DOHH2 (cell line): ENCODE results near the gene NAA10.

Experiments used
- H3F3A ChIP-seq: fragments of 200-600 bp; sonication (generic), shearing (Covaris generic); 2 replicates; pipeline ENCODE4 v1.6.0; 2016; ENCODE audit warnings: antibody characterized with exemption, mild to moderate bottlenecking; ENCODE audit not compliant: control insufficient read depth, insufficient read depth
- H3K27ac ChIP-seq: fragments of 200-600 bp; sonication (generic); 2 replicates; pipeline ENCODE4 v1.5.1; 2014; ENCODE audit warnings: low read depth, mild to moderate bottlenecking, low read length, moderate library complexity
- H3K27me3 ChIP-seq: fragments of 200-600 bp; sonication (generic); 2 replicates; pipeline ENCODE4 v1.6.1; 2014; ENCODE audit warnings: mild to moderate bottlenecking, low read length, mixed read lengths; ENCODE audit not compliant: control insufficient read depth
- H3K36me3 ChIP-seq: fragments of 200-600 bp; sonication (generic); 2 replicates; pipeline ENCODE4 v1.6.1; 2014; ENCODE audit warnings: mild to moderate bottlenecking, low read length, moderate library complexity, mixed read lengths; ENCODE audit not compliant: control insufficient read depth
- H3K4me1 ChIP-seq: fragments of 200-600 bp; sonication (generic); 2 replicates; pipeline ENCODE4 v1.6.1; 2014; ENCODE audit warnings: mild to moderate bottlenecking, low read length, mixed read lengths; ENCODE audit not compliant: control insufficient read depth
- H3K4me2 ChIP-seq: fragments of 200-600 bp; sonication (generic); 2 replicates; pipeline ENCODE4 v1.6.0; 2014; ENCODE audit warnings: mild to moderate bottlenecking, low read length, moderate library complexity
- H3K4me3 ChIP-seq: fragments of 200-600 bp; sonication (generic); 2 replicates; pipeline ENCODE4 v1.5.1; 2014; ENCODE audit warnings: mild to moderate bottlenecking, low read length, mixed read lengths
- H3K79me2 ChIP-seq: fragments of 200-600 bp; sonication (generic); 2 replicates; pipeline ENCODE4 v1.6.1; 2014; ENCODE audit warnings: mild to moderate bottlenecking, low read length, mixed read lengths; ENCODE audit not compliant: control insufficient read depth
- H3K9me2 ChIP-seq: fragments of 200-600 bp; sonication (generic); replicated peaks from 2 replicates; pipeline ENCODE4 v1.6.1; 2014; ENCODE audit warnings: mild to moderate bottlenecking, low read length, mixed read lengths; ENCODE audit not compliant: control insufficient read depth
- H3K9me3 ChIP-seq: fragments of 200-600 bp; sonication (generic); 2 replicates; pipeline ENCODE4 v1.6.1; 2014; ENCODE audit warnings: antibody characterized with exemption, low read length, mixed read lengths; ENCODE audit not compliant: control insufficient read depth, insufficient read depth
- H4K20me1 ChIP-seq: fragments of 200-600 bp; sonication (generic); 2 replicates; pipeline ENCODE4 v1.6.0; 2014; ENCODE audit warnings: low read depth, mild to moderate bottlenecking, antibody characterized with exemption, low read length, moderate library complexity; ENCODE audit not compliant: control insufficient read depth, insufficient read depth
- EZH2phosphoT487 ChIP-seq: fragments of 200-600 bp; sonication (generic); IDR thresholded peaks from 2 replicates; pipeline ENCODE4 v1.6.1; 2017; ENCODE audit warnings: borderline replicate concordance, mild to moderate bottlenecking, antibody characterized with exemption, low read length, moderate library complexity, mixed read lengths
- TF ChIP-seq, protein P1 (sequence below): fragments of 200-600 bp; sonication (generic); IDR thresholded peaks from one replicate; pipeline ENCODE4 v1.5.1; 2014; ENCODE audit warnings: antibody characterized with exemption, mild to moderate bottlenecking, low read depth, low read length; ENCODE audit not compliant: poor library complexity, severe bottlenecking

NAA10 gene

DNA sequence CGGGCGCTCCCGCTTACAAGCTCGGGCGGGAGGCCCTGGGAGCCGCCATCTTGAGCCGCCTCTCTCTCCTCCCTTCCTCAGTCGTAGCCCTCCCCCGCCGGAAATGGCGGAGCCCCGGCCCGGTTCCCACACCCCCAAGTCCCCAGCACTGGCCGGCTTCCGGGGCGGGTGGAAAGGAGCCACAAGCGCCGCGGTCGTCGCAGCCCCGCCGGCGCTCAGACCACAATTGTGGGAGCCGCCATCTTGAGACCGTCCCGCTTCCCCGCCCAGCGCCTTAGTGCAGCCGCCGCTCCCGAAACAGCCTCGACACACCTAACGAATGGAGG is 36.2 kb upstream of the NAA10 start:
- peaks cover 74% of the 10 kb centered on the region for H3K79me2 ChIP-seq
- no peak for TF ChIP-seq EZH2phosphoT487
- TF ChIP-seq, protein P1, sequence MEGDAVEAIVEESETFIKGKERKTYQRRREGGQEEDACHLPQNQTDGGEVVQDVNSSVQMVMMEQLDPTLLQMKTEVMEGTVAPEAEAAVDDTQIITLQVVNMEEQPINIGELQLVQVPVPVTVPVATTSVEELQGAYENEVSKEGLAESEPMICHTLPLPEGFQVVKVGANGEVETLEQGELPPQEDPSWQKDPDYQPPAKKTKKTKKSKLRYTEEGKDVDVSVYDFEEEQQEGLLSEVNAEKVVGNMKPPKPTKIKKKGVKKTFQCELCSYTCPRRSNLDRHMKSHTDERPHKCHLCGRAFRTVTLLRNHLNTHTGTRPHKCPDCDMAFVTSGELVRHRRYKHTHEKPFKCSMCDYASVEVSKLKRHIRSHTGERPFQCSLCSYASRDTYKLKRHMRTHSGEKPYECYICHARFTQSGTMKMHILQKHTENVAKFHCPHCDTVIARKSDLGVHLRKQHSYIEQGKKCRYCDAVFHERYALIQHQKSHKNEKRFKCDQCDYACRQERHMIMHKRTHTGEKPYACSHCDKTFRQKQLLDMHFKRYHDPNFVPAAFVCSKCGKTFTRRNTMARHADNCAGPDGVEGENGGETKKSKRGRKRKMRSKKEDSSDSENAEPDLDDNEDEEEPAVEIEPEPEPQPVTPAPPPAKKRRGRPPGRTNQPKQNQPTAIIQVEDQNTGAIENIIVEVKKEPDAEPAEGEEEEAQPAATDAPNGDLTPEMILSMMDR = no peak
- H3K9me2 ChIP-seq = no peaks in the 10 kb centered on the region
- H3K4me2 ChIP-seq = peak overlapping the region; percentile 68
- H3K27me3 ChIP-seq = no peaks in the 10 kb centered on the region
- H3K9me3 ChIP-seq = no peaks in the 10 kb centered on the region
- H3K36me3 ChIP-seq = peaks cover 52% of the 10 kb centered on the region
- peaks cover 7% of the 10 kb centered on the region for H4K20me1 ChIP-seq
- 0 out of 2 replicates have a peak, but pooled peaks cover 3% of the 10 kb centered on the region for H3F3A ChIP-seq
- H3K27ac ChIP-seq = peak overlapping the region; percentile 96
- H3K4me1 ChIP-seq = peaks cover 44% of the 10 kb centered on the region
- H3K4me3 ChIP-seq = peak overlapping the region; percentile 94

DNA sequence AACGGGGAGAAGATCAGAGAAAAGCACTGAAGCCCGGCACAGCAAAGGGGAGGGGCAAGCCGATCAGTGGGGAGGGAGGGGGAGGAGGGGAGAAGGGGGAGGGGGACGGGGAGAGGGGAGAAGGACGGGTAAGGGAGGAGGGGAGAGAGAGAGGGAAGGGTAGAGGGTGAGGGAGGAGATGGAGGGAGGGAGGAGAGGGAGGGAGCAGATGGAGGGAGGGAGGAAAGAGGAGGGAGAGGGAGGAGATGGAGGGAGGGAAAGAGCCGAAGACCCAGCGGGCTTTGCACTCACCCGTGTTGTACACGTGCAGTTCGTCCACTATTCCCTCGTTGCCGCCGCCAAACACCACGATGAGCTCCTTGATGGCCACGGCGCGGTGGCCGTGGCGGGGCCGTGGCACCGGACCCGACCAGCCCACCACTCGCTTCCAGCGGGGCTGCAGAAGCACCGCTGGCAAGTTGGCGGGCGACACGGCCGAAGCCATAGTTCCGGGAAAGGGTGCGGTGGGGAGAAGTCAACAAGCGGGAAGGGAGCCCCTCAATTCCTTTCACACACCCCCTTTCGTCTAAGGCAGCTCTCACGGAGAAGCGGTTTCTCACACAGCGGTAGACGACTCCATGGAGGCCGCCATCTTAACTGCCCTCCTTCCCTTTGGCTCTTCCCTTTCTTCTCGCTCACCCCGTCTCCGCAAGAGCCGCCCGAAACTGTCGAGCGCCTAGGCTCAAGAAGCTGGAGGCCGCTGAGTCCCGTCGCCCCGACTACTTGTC is 35.7 kb upstream of the NAA10 start:
- H3K36me3 ChIP-seq = peaks cover 57% of the 10 kb centered on the region
- H3K4me3 ChIP-seq = peak overlapping the region; percentile 94
- H3K9me3 ChIP-seq = no peaks in the 10 kb centered on the region
- H3K4me1 ChIP-seq = peaks cover 46% of the 10 kb centered on the region
- TF ChIP-seq, protein P1 = no peak
- no peak for TF ChIP-seq EZH2phosphoT487
- H3K27ac ChIP-seq = peak overlapping the region; percentile 96
- peaks cover 80% of the 10 kb centered on the region for H3K79me2 ChIP-seq
- 0 out of 2 replicates have a peak, but pooled peaks cover 3% of the 10 kb centered on the region for H3F3A ChIP-seq
- no peaks in the 10 kb centered on the region for H3K27me3 ChIP-seq
- H4K20me1 ChIP-seq = peaks cover 7% of the 10 kb centered on the region
- peak overlapping the region; percentile 96 for H3K4me2 ChIP-seq
- H3K9me2 ChIP-seq = no peaks in the 10 kb centered on the region

DNA sequence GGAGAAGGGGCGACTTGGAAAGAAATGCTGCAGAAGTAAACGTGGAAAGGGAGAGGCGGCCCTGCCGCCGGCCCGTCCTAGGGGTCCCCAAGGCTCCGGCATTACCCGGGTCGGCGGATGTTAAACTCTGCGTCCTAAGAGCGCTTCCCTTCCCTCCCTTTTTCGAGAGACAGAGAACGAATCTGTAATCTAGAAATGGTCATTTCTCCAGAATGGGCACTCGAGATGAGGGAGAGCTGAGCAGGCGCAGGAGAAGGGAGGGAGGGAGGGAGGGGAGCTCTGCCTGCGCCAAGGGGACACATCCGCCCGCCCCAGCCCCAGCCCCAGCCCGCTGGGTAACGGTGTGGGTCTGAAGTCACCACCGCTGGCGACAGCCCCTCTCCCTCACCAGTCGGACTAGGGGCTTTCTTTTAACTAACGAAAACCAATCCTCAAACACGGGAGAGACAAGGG is 35.1 kb upstream of the NAA10 start:
- TF ChIP-seq EZH2phosphoT487 = no peak
- TF ChIP-seq, protein P1 = no peak
- Histone ChIP-seq H3K9me2 (no peaks in the 10 kb centered on the region), H3K79me2 (peaks cover 86% of the 10 kb centered on the region), H3K4me3 (peak overlapping the region; percentile 94), H3K9me3 (no peaks in the 10 kb centered on the region), H3K4me2 (peak overlapping the region; percentile 96), H4K20me1 (peaks cover 7% of the 10 kb centered on the region), H3K27me3 (no peaks in the 10 kb centered on the region), H3K36me3 (peaks cover 61% of the 10 kb centered on the region), H3K4me1 (peaks cover 46% of the 10 kb centered on the region), H3F3A (0 out of 2 replicates have a peak, but pooled peaks cover 3% of the 10 kb centered on the region), H3K27ac (peak overlapping the region; percentile 96)
